Body of pancreas (tissue), 4 donors: ENCODE measurements around the gene LPAR1.

Source experiments
- CTCF ChIP-seq, 7 experiments: fragments of 450-650 bp in 4 of 7; fragments of 200-600 bp in 3 of 7; sonication (generic) in 3 of 7; IDR thresholded peaks; one replicate each; pipeline ENCODE4 v1.5.1; 2016 to 2019; ENCODE audit warnings: antibody characterized with exemption in 7 of 7
- POLR2A ChIP-seq, 3 donors: fragments of 450-650 bp; IDR thresholded peaks; one replicate each; pipeline ENCODE4 v1.6.1; 2016; ENCODE audit warnings: antibody characterized with exemption in 3 of 3, mild to moderate bottlenecking in 2 of 3

GRCh38 chr9:111030492-111030891, 7.8 kb downstream of the LPAR1 start:
- TF ChIP-seq CTCF (IDR thresholded peaks at IDR 0.05) (no peak), POLR2A (IDR thresholded peaks at IDR 0.05) (no peak)
